ENCODE data around the gene CDKN2D.
"Not testable (repeated sequence)": the region's sequence is repeated elsewhere in the genome, so short reads cannot be mapped to it uniquely, and the experiment has no call there.

CDKN2D gene

GRCh38 chr19:10580979-10581631 lies 12.3 kb upstream of the CDKN2D start:
- peak; percentile 72 for DNase-seq (ENCODE audit: low read depth)

- no peak for DNase-seq (ENCODE audit: low read depth)
Observed at GRCh38 chr19:10577951-10578350, 9.2 kb upstream of the CDKN2D start.

DNA sequence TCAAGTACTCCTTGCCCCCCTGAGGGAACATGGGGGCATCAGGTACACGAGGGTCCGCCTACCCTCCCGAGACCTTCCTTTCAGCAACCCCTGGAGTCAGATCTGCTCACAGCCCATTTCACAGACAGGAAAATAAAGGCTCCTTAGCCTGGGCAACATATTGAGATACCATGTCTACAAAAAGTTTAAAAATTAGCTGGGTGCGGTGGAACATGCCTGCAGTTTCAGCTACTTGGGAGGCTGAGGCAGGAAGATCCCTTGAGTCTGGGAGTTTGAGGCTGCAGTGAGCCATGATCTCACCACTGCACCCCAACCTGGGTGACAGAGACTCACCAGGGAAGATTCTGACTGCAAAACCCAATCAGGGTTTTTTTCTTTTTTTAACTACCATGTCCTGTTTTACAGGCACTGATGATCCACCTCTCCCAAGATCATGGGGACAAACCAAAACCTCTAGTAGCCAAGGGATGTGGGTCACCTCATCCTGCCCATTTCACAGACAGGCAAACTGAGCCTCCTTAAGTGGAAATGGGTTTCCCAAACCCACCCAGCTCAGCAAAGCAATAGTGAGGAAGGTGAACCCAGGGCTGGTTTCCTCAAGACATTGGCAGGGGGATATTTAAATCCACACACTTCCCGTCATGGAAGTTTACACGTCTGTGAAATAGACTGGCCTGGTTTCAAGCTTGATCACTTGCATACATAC lies 6.4 kb upstream of the CDKN2D start:
- DNase-seq (ENCODE audit: low read depth) = no peak

GRCh38 chr19:10574462-10574861 lies 5.7 kb upstream of the CDKN2D start:
- DNase-seq (ENCODE audit: low read depth) = no peak

DNA sequence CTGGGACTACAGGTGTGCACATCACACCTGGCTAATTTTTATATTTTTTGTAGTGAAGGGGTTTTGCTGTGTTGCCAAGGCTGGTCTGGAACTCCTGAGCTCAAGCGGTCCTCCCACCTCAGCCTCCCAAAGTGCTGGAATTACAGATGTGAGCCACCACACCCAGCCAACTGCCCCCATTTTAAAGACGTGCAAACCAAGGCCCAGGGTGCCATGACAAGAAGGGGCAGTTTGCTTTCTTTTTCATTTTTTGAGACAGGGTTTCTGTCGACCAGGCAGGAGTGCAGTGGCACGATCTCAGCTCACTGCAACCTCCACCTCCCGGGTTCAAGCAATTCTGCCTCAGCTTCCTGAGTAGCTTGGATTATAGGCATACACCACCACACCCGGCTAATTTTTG lies 5.0 kb upstream of the CDKN2D start:
- not testable (repeated sequence) for DNase-seq (ENCODE audit: low read depth)

DNA sequence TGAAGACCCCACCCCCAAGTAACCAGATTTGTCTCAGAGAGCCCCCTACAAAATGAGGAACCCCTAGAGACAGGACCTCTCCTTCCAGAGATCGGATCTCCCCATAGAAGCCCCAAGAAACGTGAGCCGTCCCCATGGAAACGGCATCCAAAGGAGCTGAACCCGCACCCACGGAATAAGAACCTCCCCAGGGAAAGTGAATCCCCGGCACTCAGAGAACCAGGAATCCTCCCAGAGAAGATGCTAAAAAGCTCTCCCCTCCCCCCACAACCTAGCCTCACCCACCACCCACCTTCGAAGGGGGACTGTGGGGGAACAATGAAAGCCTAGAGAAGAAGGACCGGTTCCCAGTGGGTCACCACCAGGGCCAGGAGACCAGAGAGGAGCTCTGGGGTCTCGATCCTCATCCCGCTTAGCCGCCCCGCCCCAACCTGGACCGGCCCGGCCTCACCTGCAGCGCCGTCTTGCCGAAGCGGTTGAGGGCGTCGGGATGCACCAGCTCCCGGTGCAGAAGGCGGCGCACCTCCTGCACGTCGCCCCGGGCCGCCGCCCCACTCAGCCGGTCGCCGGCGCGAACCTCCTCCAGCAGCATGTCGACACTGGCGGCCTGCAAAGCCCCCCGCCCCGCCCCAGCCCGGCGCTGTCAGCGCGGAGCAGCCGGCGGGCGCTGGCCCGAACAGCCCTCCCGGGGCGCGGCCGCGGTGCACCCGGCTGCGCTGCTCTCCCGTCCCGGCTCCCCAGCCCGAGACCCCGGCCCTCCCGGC lies 535 bp downstream of the CDKN2D start:
- no peak for DNase-seq (ENCODE audit: low read depth)

DNA sequence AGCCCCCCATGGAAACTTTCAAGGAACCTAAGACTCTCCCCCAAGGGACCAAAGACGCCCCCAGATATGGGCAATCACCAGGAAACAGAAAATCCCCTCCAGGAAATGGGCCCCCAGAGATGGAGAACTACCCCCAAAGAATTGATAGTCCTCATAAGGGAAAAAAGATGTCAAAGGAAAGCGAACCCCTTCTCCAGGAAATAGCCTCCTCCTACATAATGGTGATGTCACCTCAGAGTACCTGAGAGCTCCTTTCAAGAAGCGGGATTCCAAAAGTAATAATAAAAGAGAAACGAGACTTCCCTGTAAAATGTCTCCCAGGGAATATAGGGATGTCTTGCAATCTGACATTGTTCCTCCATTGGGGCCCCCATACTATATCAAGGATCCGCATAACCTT lies 1.1 kb downstream of the CDKN2D start:
- no peak for DNase-seq (ENCODE audit: low read depth)

- peak; percentile 45 for DNase-seq (ENCODE audit: low read depth)
Observed at GRCh38 chr19:10566658-10567410, 1.9 kb downstream of the CDKN2D start.

DNA sequence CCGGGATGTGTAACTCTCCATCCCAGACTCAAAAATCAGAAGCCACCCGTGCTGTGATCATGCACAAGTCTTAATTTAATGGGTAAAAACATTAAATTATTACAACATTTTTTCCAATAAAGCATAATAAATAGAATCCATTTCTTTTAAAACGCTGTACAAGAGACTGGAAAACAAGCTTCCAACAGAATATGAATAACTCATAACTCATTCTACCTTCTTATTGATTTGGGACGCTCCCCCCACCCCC lies 2.4 kb downstream of the CDKN2D start:
- DNase-seq (ENCODE audit: low read depth) = no peak

DNA sequence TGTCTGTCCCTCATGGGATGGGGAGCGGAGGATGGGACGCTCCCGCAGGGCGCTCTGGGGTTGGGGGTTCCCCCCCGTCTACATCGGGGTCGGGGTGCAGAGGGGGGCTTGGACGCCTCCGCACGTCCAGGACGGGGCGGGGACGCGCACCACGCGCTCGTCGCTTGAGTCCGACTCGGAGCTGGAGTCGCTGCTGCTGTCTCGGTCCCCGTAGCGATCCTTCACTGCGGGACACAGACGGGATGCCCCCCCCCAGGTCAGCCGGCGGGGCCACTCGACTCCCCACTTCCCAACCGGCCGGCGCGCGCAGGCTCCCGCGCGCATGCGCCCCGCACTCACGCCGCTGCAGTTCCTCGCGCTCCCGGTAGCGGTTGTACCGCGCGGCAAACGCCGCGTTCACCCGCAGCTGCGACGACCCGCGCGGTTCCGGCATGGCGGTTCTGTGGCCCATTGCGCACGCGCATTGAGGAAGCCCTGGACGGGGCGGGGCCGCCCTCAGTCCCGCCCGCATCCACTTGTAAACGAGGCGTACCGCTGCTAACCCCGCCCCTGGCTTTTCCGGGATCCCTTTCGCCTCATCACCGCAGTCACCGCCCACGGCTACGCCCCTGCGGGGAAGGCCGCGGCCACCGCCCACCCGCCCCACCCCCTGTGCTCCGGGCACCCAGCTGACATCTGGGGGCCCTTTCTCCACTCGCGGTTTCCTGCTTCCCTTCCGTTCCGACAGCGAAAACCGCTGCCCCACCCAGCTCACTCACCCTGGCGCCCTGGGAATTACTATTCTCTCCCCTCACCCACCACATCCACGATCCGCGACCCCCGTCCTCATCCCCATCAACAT lies 3.0 kb downstream of the CDKN2D start, which contains the start of gene KRI1:
Gene KRI1, minus strand, starts transcription at position 444 of the 841 bp plus-strand sequence. Its CDS starts 11 bp downstream, at position 433.
- peak; percentile 98 for DNase-seq (ENCODE audit: low read depth)

- no peak for DNase-seq (ENCODE audit: low read depth)
Observed at GRCh38 chr19:10565028-10565566, 3.7 kb downstream of the CDKN2D start.

DNA sequence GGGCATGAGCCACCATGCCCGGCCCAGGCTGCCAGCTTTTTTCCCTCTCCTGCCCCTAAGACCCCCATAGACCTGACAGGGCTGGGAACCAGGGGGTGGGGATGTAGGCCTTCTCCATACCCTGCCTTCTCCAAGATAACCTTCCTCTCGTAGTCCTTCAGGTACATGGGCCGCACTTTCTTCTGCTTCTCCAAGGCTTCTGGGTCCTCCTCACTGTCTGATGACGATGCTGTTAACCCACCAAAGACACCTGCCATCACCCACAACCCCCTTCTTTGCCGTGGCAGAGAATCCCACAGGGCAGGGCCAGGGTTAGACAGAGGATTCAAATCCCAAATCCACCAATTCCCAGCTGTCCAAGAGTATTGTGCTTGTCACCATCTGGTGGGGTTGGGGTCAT lies 6.2 kb downstream of the CDKN2D start:
- no peak for DNase-seq (ENCODE audit: low read depth)

DNA sequence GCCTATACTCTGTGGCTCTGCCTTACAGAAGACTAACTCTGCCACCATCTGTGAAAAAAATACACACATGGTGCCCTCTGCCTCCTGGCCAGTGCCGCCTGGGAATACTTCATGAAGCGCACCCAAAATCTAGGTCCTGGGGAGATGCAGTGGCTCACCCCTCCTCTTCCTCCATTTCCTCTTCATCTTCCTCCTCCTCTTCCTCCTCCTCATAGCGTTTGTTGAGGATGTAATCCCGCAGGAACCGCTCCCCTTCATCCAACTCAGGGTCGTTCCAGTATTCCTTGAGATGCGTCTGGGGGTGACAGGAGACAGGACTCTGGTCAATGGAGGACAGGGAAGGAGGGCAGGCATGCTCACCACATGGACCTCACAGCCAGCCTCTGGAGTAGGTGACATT lies 8.6 kb downstream of the CDKN2D start:
- no peak for DNase-seq (ENCODE audit: low read depth)

- DNase-seq (ENCODE audit: low read depth) = no peak
Observed at GRCh38 chr19:10557603-10558197, 11.1 kb downstream of the CDKN2D start.

DNA sequence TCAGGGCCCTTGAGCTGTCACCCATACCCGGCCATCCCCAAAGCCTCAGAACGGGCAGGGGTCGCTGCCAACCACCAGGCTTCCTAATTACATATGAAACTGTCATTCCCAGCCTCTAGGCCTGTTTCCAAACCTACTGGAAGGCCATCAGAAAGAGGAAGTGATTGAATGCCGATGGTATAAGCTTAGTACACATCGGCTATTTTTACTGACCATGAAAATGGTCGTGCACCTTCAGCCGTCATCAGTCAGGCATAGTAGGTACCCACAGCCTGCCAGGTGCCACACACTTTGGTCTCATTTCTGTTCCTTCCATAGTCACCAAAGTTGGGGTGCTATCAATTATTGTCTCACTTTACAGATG lies 13.2 kb downstream of the CDKN2D start:
- DNase-seq (ENCODE audit: low read depth) = no peak

- no peak for DNase-seq (ENCODE audit: low read depth)
Observed at GRCh38 chr19:10554760-10555609, 13.8 kb downstream of the CDKN2D start.

DNA sequence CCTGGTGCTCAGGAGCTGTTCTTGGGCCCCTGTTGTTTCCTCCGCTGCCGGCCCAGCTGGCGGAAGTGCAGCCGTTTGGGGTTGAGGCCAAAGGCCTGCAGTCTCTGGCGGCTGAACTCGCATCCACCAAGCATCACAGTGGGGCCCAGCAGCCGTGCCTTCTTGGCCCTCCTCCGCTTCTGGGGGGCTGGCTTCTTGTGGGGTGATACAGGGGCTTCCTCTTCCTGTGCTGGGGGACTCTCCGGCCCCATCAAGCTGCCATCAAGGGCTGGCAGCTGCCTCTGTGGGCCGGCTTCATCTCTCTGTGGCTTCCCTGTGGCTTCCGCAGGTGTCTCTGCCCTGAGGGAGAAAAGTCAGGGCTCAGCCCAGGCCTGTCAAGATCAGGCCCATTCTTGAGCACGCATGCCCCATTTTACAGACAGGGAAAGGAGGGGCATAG lies 14.8 kb downstream of the CDKN2D start:
- DNase-seq (ENCODE audit: low read depth) = peak; percentile 43

DNA sequence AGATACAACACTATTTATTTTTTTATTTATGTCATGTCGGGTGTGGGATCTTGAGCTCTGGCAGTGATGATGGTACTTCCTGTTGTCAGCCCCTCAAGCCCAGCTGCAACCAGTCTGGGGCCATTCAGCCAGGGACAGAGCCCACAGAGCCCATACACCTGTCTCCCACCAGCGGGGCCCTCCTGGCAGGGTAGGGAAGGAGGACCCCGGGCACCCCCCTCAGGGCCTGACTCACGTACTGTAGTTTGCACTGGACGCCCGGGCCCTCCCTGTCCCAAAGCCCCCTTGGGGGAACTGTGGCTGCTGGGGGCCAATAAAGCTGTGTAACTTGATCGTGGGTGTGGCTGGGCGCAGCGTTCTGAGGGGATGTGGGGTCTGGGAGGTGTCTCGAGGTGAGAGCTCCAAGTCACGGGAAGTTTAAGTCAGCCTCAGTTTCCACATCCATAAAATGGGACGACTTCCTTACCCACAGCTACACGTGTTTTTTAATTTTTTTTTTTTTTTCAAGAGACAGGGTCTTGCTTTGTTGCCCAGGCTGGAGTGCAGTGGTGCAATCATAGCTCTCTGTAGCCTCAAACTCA lies 15.6 kb downstream of the CDKN2D start:
- DNase-seq (ENCODE audit: low read depth) = no peak

DNA sequence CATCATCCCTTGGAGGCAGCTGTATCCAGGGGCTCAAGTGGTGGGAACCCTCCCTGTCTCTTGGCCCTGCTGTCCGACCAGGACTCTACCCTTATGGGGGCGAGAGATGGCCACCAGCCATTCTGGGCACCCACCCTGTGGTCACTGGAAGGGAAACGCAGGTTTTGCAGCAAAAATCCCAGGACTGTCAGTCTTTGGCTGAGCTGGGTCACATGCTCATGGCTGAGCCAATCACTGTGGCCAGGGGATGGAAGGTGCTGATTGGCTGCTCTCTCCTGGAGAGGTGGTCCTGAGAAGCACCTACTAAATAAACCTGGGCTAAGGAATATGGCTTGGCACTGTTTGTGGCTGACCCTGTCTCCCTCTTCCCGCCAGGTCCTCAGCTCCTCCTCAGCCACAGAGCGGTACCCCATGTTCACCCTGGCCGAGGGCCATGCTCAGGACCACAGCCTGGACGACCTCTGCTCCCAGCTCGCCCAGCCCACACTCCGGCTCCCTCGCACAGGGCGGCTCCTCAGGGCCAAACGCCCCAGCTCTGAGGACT lies 16.2 kb downstream of the CDKN2D start:
- no peak for DNase-seq (ENCODE audit: low read depth)

Measured in stimulated activated CD8-positive, alpha-beta memory T cell treated with anti-CD3 and anti-CD28 coated beads, Interleukin-12 subunit alpha, Interleukin-12 subunit beta, amount 100 ng/mL, for 4 hours (primary cell).